ENCODE results near the gene HCRTR1. TPM values are rescaled to one million over a fixed set of nuclear protein-coding genes. Genes with fewer than 3 reads are reported as not detected.
A peak's percentile ranks its signal among the peaks of the same experiment; 100 is the strongest.

The HCRTR1 gene
- total and polyA plus RNA-seq, 8 donors, result not detected

DNA sequence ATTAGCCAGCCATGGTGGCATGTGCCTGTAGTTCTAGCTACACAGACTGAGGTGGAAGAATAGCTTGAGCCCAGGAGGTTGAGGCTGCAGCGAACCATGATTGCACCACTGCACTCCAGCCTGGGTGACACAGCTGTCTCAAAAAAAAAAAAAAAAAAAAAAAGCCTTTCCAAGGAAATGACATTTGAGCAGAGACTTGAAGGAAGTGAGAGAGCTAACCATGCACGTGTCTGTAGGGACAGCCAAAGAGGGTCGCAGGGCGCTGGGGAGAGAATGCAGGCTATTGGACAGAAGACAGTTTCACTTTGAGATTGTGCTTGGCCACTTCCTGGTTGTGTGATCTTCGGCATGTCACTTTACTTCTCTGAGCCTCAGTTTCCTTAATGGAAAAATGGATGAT lies 6.8 kb downstream of the HCRTR1 start:
- intact Hi-C loops (cut with DNase I; ENCODE audit: low total_unique reads), result no loop called here
- TF ChIP-seq EP300 (IDR thresholded peaks at IDR 0.05) (no peak), POLR2A (IDR thresholded peaks at IDR 0.05) (no peak), POLR2AphosphoS5 (IDR thresholded peaks at IDR 0.05) (no peak)
- TF ChIP-seq, protein P1, sequence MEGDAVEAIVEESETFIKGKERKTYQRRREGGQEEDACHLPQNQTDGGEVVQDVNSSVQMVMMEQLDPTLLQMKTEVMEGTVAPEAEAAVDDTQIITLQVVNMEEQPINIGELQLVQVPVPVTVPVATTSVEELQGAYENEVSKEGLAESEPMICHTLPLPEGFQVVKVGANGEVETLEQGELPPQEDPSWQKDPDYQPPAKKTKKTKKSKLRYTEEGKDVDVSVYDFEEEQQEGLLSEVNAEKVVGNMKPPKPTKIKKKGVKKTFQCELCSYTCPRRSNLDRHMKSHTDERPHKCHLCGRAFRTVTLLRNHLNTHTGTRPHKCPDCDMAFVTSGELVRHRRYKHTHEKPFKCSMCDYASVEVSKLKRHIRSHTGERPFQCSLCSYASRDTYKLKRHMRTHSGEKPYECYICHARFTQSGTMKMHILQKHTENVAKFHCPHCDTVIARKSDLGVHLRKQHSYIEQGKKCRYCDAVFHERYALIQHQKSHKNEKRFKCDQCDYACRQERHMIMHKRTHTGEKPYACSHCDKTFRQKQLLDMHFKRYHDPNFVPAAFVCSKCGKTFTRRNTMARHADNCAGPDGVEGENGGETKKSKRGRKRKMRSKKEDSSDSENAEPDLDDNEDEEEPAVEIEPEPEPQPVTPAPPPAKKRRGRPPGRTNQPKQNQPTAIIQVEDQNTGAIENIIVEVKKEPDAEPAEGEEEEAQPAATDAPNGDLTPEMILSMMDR (IDR thresholded peaks at IDR 0.05), result no peak
- Histone ChIP-seq H3K27ac (no peak overlapping the region), H3K4me1 (peaks cover 24 to 38% (median 34%) of the 10 kb centered on the region in 4 donors), H3K36me3 (peaks cover 11 to 23% (median 20%) of the 10 kb centered on the region in 4 donors), H3K4me3 (no peak overlapping the region), H3K27me3 (peaks cover 0 to 7% (median 0%) of the 10 kb centered on the region in 3 donors), H3K9me3 (no peaks in the 10 kb centered on the region)
- DNase-seq, result no peak
- WGBS, 5 donors, result 63 to 81% (median 76%) methylated on average over 5 of the region's 5 CpGs

DNA sequence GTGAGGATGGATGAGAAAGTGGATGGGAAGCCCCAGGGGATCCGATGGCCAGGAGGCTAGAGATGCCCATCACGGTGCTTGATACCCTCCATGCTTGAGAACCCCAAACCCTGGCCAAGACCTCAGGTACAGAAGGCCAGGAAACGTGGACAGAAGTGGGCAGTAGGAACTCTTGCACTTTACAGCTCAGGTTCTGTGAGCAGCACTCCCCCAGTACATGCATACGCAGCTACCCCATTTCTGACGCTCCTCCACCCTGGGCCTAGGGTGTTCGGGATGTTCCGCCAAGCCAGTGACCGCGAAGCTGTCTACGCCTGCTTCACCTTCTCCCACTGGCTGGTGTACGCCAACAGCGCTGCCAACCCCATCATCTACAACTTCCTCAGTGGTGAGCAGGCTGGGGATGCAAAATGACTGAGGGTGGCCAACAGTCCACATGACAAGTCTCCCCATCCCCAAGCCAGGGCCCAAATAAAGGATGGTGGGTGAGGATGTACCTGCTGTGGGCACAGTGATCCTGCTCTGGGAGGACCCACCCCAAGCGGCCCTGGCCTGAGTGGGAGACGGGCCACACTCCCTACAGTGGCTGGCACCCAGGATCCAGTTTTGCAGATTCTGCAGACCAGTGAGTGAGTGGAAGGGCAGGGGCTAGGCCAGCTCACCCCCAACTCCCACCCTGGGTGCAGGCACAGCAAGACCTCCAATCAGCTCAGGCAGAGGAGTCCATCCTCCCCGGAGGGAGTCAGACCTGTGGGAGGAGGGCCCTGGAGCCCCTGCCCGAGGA lies 7.4 kb downstream of the HCRTR1 start:
- no peak for DNase-seq
- H3K9me3 ChIP-seq, result no peaks in the 10 kb centered on the region
- peaks cover 24 to 42% (median 34%) of the 10 kb centered on the region in 4 donors for H3K4me1 ChIP-seq
- 91 to 96% (median 92%) methylated on average over 16 of the region's 16 CpGs for WGBS, 5 donors
- peaks cover 0 to under 1% (median 0%) of the 10 kb centered on the region in 3 donors for H3K27me3 ChIP-seq
- no peak for TF ChIP-seq POLR2A (IDR thresholded peaks at IDR 0.05)
- TF ChIP-seq, protein P1 (IDR thresholded peaks at IDR 0.05), result no peak
- no peak for TF ChIP-seq EP300 (IDR thresholded peaks at IDR 0.05)
- no peak for TF ChIP-seq POLR2AphosphoS5 (IDR thresholded peaks at IDR 0.05)
- intact Hi-C loops (cut with DNase I; ENCODE audit: low total_unique reads), result no loop called here
- H3K27ac ChIP-seq, result peak overlapping the region in 1 of 5 donors; percentile 87
- no peak overlapping the region for H3K4me3 ChIP-seq
- peaks cover 15 to 29% (median 26%) of the 10 kb centered on the region in 4 donors for H3K36me3 ChIP-seq

DNA sequence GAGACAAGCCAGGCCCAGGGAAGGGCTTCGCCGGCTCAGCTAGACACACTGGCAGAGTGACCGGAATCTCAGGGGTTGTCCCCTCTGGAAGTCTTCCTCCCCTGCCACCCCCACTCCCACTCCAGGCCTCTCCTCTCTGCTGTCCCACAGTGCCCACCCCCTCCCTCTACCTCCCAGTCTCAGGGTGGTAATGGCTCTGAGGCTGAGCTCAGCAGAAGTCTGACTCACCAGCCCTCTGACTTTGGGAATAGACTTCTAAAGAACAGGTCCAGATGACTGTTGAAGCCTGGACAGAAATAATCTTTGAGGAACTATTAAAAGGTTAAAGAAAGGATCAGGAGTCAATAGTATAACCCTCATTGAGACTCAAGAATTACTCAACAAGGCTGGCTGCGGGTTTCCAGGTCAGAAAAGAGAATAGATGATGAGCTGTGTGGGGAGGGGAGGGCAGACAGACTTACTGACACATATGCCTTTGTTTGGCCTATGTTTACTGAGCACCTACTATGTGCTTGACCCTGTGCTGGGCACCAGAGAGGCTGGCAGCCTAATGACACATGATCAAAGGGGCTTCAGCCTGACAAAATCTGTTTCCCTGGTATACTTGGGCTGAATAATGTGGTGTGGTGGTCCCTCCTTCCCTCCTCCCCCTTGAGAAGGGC lies 8.2 kb downstream of the HCRTR1 start:
- Histone ChIP-seq H3K9me3 (no peaks in the 10 kb centered on the region), H3K36me3 (peaks cover 22 to 37% (median 34%) of the 10 kb centered on the region in 4 donors), H3K4me3 (no peak overlapping the region), H3K27me3 (no peaks in the 10 kb centered on the region), H3K27ac (peak overlapping the region in 3 of 5 donors; percentile 74 to 87 (median 82)), H3K4me1 (peaks cover 24 to 42% (median 34%) of the 10 kb centered on the region in 4 donors)
- intact Hi-C loops (cut with DNase I; ENCODE audit: low total_unique reads), result no loop called here
- 81 to 91% (median 89%) methylated on average over 4 of the region's 4 CpGs for WGBS, 5 donors
- no peak for DNase-seq
- TF ChIP-seq, protein P1 (IDR thresholded peaks at IDR 0.05), result no peak
- no peak for TF ChIP-seq POLR2A (IDR thresholded peaks at IDR 0.05)
- TF ChIP-seq POLR2AphosphoS5 (IDR thresholded peaks at IDR 0.05), result no peak
- TF ChIP-seq EP300 (IDR thresholded peaks at IDR 0.05), result no peak
